Fibroblast of skin of left biceps (primary cell): ENCODE data around the gene MAP3K7CL.

Experiments
- DNase-seq, 2 experiments: peaks; one replicate each; pipeline ENCODE4 v3.0.0-alpha.2; 2013; ENCODE audit warnings: low read depth in 2 of 2

Gene MAP3K7CL, protein sequence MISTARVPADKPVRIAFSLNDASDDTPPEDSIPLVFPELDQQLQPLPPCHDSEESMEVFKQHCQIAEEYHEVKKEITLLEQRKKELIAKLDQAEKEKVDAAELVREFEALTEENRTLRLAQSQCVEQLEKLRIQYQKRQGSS

DNA sequence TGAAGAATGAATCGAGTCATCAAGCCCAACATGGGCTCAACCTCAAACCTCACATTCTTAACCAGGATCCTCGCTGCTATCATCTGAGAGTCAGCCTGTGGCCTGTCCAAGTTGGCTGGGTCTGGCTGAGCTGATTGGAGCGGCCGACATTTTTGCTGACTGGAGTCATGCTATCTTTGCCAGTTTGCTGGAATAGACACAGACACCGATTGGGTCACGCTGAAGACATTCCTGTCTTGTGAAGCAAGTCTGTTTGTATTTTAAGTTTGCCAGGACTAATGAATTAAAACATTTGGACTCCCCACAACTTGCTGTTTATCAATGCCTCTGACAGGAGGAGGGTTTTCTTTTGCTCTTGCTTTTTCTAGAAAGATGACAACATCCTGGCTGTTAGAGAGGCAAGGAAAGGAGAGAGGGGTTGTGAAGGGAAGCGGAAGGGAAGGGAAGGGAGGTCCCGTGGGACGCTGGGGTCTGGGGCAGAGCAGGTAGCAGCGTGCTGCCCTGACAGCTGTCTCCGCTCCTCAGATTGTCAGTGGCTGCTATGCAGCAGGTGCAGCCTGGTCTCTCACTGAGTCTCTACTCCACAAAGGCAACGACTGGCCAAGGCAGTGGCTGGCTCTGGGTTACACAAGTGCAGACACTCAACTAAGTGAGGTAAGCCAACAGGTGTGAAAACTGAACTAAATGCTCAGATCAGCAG, at the start of gene MAP3K7CL:
TSS of gene MAP3K7CL (plus strand) at position 375 of the 700 bp plus-strand sequence. CDS start 2,701 bp downstream, outside the sequence.
- peak; percentile 100 for DNase-seq

DNA sequence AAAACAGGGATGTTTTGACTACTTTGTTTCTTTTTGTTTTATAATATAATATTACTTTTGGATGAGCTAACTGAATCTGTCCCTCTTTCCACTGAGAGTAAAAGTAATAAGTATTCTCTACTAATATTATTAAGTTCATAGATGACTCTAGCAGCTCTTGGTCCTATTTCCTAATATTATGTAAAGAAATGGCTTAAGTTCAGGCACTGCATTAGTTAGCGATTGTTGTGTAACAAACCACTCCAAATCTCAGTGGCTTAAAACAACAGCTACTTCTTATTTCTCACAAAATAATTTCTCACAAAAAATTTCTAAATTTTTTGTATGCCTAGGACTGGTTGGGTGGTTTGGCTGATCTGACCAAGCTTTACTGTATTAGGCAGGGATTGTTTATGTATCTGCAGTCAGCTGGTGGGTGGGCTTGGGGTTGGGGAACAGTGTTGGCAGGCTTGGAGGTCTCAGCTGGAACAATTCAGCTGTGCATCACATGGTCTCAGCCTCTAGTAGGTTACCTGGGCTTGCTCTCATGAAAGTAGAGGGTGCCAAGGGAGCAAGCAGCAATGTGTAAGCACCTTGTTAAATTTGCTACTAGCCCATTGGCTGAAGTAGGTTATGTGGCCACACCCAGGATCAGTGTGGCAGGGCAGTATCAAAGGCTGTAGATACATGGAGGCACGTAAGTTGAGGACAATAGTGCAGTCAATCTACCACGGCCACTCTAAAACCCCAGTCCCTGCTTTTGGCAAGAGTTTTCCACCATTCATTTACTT, 48.2 kb upstream of the MAP3K7CL start:
- DNase-seq, result no peak

DNA sequence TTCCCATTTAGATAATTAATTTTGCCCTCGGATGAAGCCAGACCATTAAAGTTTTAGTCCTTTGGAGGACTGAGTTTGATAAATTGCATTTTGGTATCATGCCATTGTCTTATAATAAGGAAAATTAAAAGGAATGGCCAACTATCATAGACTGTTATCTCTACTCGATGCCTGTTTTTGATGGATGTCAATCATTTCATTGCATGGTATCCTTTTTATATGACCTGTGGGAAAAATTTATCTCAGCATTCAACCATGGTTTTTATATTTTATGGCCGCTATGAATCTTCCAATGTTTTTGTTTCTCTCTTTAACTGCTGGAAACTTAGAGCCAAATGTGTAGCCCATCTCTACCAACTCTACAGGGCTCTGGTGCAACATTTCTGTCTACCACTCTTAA, 47.1 kb upstream of the MAP3K7CL start:
- no peak for DNase-seq

GRCh38 chr21:29084372-29084771, 46.1 kb upstream of the MAP3K7CL start:
- DNase-seq, result no peak

DNA sequence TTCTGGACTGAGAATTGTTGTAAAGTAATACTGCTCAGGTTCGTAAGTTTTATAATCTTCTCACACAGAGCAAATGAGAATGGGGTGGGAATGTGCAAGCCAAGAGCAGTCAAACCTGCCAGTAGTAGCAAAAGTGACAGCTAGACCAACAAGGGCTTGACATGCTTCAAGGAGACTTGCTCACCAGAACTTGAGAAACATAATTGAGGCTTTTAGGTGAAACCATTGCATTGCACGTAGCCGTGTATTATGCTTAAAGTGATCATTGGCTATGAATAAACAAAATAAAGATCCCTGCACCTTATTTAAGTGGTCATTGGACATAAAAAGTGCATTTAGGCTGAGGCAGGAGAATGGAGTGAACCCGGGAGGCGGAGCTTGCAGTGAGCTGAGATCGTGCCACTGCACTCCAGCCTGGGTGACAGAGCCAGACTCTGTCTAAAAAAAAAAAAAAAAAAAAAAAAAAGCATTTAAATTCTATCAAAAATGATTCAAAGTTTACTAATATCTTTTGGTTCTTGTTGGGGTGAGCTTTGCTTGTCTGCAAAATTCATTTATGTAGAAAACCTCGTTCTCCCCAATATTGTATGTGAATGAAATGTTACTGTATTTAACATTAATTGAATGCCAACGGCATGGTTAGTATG, 45.2 kb upstream of the MAP3K7CL start:
- no peak for DNase-seq

DNA sequence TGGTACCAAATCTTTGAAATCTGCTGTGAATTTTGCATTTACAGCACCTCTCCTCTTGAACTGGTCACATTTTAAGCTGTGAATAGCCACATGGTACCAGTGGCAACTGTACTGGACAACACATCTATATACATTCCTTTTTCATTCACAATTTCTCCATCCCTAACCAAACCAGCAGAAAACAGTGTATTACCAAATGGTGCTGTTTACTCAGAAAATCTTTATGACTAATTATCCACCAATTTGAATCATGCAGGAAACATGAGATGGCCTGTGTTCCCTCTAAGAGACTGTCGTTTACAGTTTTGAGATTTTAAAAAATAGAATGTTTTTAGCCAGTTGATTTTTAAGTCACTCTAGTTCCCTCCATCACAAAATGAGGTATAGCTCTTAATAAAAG, 39.4 kb upstream of the MAP3K7CL start:
- DNase-seq, result peak; percentile 40

- DNase-seq, result no peak
These were observed 38.1 kb upstream of the MAP3K7CL start for GRCh38 chr21:29092102-29092959.

DNA sequence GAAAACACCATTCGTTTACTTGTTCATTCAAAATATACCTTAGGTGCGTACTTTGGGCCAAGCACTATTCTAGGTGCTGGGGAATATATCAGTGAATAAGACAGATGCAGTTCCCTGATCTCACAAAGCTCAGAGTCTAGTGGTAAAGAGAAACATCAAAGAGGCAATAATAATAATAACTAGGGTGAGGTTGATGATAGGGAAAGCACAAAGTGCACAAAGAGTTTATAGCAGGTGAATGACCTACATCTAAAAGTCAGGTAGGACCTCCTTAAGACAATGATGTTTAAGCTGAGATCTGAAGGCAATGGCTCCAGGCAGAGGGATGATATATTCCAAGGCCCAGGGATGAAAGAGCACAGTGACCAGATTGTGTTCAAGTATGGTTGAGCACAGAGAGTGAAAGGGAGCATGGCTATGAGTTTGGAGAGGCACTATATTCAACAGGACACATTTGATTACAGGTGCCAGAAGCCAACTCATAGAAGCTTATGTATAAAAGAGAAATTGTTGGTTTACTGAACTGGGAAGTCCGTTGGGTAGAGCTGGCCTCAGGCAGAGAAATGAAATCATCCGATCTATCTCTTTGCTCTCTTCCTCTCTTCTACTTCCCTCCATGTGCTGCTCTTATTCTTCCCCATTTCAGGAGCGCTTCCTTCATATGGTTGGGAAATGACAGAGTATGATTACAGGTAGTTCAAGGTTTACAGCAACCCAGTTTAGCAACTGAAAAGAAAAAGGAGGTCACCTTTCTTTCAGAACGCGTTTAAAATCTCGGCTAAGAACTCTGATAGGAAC, 34.0 kb upstream of the MAP3K7CL start:
- DNase-seq, result no peak

DNA sequence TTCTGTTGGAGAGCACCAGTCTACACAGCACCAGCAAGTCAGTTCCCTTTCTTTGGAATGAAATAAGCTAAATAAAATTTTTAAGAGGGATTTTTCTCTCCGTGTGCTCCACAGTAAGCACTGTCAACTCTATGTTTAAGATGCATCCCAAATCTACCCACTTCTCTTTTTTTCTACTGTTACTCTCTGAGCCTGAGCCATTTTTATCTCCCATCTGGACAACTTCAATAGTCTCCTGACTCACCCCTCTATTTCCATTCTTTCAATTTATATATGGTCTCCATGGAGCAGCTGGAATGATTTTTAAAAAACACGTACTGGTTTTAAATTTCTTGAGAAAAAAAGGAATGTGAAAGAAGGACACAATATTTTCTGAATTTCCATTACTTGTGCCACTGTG, 32.3 kb upstream of the MAP3K7CL start:
- DNase-seq, result no peak

DNA sequence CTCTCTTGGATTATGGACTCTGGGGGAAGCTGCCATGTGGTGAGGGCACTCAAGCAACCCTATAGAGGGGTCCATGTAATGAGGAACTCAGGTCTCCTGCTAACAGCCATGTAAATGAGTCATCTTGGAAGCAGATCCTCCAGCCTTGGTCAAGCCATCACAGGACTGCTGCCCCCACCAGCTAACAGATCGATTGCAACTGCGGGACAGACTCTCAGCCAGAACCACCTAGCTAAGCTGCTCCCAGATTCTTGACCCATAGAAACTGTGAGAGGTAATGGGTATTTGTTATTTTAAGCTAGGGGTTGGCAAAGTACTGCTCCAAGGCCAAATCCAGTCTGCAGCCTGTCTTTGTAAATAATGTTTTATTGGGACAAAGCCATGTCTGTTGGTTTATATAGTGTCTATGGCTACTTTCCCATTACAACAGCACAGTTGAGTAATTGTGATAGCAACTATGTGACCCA, 27.6 kb upstream of the MAP3K7CL start:
- no peak for DNase-seq

DNA sequence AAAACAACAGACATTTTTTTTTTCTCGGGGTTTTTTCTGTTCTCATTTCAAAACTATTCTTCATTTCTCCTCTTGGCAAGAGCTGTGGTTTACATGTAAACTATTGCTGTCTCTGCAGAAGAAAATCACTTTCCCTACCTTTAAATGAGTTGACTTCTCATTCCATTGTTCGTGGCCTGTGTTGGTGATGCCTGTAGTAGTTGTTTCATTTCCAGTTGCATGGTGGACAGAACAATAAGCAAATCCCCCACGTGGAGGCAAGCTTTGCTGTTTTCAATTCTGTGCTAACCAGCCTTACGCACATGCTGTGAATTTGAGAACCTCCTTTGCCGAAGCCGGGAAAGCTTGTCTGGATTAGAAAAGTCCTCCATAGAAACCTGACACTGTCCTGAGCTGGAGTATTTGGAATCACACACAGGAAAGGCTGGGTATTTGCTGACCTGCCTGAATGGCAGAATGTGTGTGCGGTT, 26.2 kb upstream of the MAP3K7CL start:
- DNase-seq, result no peak

DNA sequence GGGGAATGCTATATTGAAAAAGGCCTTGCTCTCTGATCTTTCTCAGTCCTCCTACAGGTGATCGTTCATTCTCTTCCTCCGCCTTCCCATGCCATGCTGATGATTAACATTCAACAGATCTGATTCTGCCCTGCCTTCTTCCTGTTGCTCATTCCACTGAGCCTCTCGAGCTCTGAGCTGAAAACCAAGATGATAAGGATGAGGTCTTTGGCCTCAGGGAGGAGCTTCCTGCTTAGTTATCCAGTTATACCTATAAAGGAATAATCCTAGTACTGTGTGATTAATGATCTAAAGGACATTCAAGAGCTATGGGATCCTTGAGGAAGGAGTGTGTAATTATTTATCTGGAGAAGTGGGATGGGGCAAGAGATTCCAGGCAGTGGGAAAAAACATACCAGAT, 25.2 kb upstream of the MAP3K7CL start:
- no peak for DNase-seq

- DNase-seq, result peak in 1 of 2 experiments; percentile 42
These were observed 15.5 kb upstream of the MAP3K7CL start for GRCh38 chr21:29114765-29115500.

DNA sequence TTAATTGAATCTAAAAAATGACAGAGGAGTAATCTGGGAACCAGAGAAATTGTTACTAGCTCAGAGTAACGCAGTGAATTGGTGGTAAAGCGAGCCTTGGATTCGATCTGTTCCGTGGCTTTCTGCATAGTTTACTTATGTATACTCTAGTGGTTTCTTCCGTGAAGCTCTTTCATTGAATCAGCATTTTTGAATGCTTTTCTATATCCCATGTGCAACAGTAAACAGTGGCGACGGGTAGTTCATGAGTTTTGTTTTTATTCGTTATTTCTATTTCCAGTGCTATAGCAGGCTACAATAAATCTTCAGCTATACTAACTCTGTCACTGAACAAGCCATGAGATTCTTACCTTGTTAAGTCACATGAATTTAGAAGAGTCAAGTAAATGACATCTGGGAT, 14.5 kb upstream of the MAP3K7CL start:
- DNase-seq, result no peak

GRCh38 chr21:29117372-29117955, 13.0 kb upstream of the MAP3K7CL start:
- no peak for DNase-seq

- DNase-seq, result no peak
These were observed 8.7 kb upstream of the MAP3K7CL start for GRCh38 chr21:29121759-29122158.

DNA sequence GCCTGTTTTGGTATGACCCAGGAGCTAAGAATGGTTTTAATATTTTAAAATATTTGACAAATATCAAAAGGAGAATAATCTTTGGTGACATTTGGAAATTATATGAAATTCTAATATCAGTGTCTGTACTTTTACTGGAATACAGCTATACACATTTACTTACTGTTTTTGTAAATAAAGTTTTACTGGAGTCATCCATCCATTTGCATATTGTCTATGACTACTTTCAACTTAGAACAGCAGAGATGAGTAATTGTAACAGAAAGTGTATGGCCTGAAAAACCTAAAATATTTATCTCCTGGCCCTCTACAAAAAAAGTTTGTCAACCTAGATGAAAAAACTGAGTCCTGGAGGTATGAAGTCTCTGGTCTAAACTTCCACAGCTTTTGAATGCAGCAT, 5.8 kb upstream of the MAP3K7CL start:
- no peak for DNase-seq

DNA sequence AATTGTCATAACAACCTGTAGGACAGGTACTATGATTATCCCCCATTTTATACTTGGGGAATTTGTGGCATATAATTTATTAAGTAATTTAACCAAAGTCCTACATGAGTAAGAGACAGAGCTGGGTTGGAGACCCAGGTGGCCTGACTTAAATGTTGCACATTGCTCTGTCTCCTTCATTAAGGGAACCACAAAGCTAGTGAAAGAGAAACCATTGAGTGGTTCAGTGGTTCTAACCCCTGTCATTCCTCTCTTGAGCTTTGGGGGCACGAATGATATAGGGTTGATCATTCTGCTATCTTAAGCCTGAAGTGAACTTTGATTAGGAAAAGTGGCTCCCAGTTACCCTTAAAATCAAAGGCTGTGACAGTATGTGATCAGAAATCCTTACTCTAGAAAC, 5.3 kb upstream of the MAP3K7CL start:
- no peak for DNase-seq

GRCh38 chr21:29125979-29126378, 4.5 kb upstream of the MAP3K7CL start:
- no peak for DNase-seq
